Measurements from ENCODE around the gene FRAS1.

FRAS1 gene

GRCh38 chr4:78286281-78286680 lies 229.2 kb downstream of the FRAS1 start:
- no peak overlapping the region for H3K27ac ChIP-seq (ENCODE audit: low read depth, low read length)
- peaks cover 12% of the 10 kb centered on the region for H3K4me1 ChIP-seq (ENCODE audit: control insufficient read depth, insufficient read depth, low read length)
- H3K27me3 ChIP-seq (ENCODE audit: control insufficient read depth, insufficient read depth, low read length): no peaks in the 10 kb centered on the region
- no peak overlapping the region for H3K9ac ChIP-seq (ENCODE audit: low read depth, low read length)
- no peak overlapping the region for H3K4me3 ChIP-seq (ENCODE audit: low read depth, low read length)
- peaks cover 83% of the 10 kb centered on the region for H3K36me3 ChIP-seq (ENCODE audit: control insufficient read depth, insufficient read depth, low read length)
- no peaks in the 10 kb centered on the region for H3K9me3 ChIP-seq (ENCODE audit: control insufficient read depth, insufficient read depth, low read length)

- Histone ChIP-seq H3K4me1 (ENCODE audit: control insufficient read depth, insufficient read depth, low read length) (no peaks in the 10 kb centered on the region), H3K36me3 (ENCODE audit: control insufficient read depth, insufficient read depth, low read length) (peaks cover 78% of the 10 kb centered on the region), H3K9me3 (ENCODE audit: control insufficient read depth, insufficient read depth, low read length) (no peaks in the 10 kb centered on the region), H3K9ac (ENCODE audit: low read depth, low read length) (no peak overlapping the region), H3K27me3 (ENCODE audit: control insufficient read depth, insufficient read depth, low read length) (no peaks in the 10 kb centered on the region), H3K4me3 (ENCODE audit: low read depth, low read length) (no peak overlapping the region), H3K27ac (ENCODE audit: low read depth, low read length) (no peak overlapping the region)
Observed at GRCh38 chr4:78288327-78288726, 231.2 kb downstream of the FRAS1 start.

GRCh38 chr4:78291277-78291676 lies 234.2 kb downstream of the FRAS1 start:
- H3K27me3 ChIP-seq (ENCODE audit: control insufficient read depth, insufficient read depth, low read length): no peaks in the 10 kb centered on the region
- no peaks in the 10 kb centered on the region for H3K9me3 ChIP-seq (ENCODE audit: control insufficient read depth, insufficient read depth, low read length)
- H3K4me1 ChIP-seq (ENCODE audit: control insufficient read depth, insufficient read depth, low read length): no peaks in the 10 kb centered on the region
- peaks cover 62% of the 10 kb centered on the region for H3K36me3 ChIP-seq (ENCODE audit: control insufficient read depth, insufficient read depth, low read length)
- no peak overlapping the region for H3K27ac ChIP-seq (ENCODE audit: low read depth, low read length)
- no peak overlapping the region for H3K4me3 ChIP-seq (ENCODE audit: low read depth, low read length)
- no peak overlapping the region for H3K9ac ChIP-seq (ENCODE audit: low read depth, low read length)

GRCh38 chr4:78292341-78292740 lies 235.2 kb downstream of the FRAS1 start:
- peaks cover 63% of the 10 kb centered on the region for H3K36me3 ChIP-seq (ENCODE audit: control insufficient read depth, insufficient read depth, low read length)
- no peak overlapping the region for H3K27ac ChIP-seq (ENCODE audit: low read depth, low read length)
- H3K9ac ChIP-seq (ENCODE audit: low read depth, low read length): no peak overlapping the region
- H3K4me1 ChIP-seq (ENCODE audit: control insufficient read depth, insufficient read depth, low read length): no peaks in the 10 kb centered on the region
- H3K27me3 ChIP-seq (ENCODE audit: control insufficient read depth, insufficient read depth, low read length): no peaks in the 10 kb centered on the region
- H3K4me3 ChIP-seq (ENCODE audit: low read depth, low read length): no peak overlapping the region
- H3K9me3 ChIP-seq (ENCODE audit: control insufficient read depth, insufficient read depth, low read length): no peaks in the 10 kb centered on the region

GRCh38 chr4:78292856-78293255 lies 235.7 kb downstream of the FRAS1 start:
- no peak overlapping the region for H3K9ac ChIP-seq (ENCODE audit: low read depth, low read length)
- peaks cover 63% of the 10 kb centered on the region for H3K36me3 ChIP-seq (ENCODE audit: control insufficient read depth, insufficient read depth, low read length)
- no peaks in the 10 kb centered on the region for H3K4me1 ChIP-seq (ENCODE audit: control insufficient read depth, insufficient read depth, low read length)
- H3K4me3 ChIP-seq (ENCODE audit: low read depth, low read length): no peak overlapping the region
- no peaks in the 10 kb centered on the region for H3K9me3 ChIP-seq (ENCODE audit: control insufficient read depth, insufficient read depth, low read length)
- H3K27ac ChIP-seq (ENCODE audit: low read depth, low read length): no peak overlapping the region
- no peaks in the 10 kb centered on the region for H3K27me3 ChIP-seq (ENCODE audit: control insufficient read depth, insufficient read depth, low read length)

GRCh38 chr4:78293348-78293747 lies 236.2 kb downstream of the FRAS1 start:
- H3K9me3 ChIP-seq (ENCODE audit: control insufficient read depth, insufficient read depth, low read length): no peaks in the 10 kb centered on the region
- H3K9ac ChIP-seq (ENCODE audit: low read depth, low read length): no peak overlapping the region
- H3K27me3 ChIP-seq (ENCODE audit: control insufficient read depth, insufficient read depth, low read length): no peaks in the 10 kb centered on the region
- no peak overlapping the region for H3K4me3 ChIP-seq (ENCODE audit: low read depth, low read length)
- H3K27ac ChIP-seq (ENCODE audit: low read depth, low read length): no peak overlapping the region
- H3K36me3 ChIP-seq (ENCODE audit: control insufficient read depth, insufficient read depth, low read length): peaks cover 61% of the 10 kb centered on the region
- no peaks in the 10 kb centered on the region for H3K4me1 ChIP-seq (ENCODE audit: control insufficient read depth, insufficient read depth, low read length)

- Histone ChIP-seq H3K4me3 (ENCODE audit: low read depth, low read length) (no peak overlapping the region), H3K9ac (ENCODE audit: low read depth, low read length) (no peak overlapping the region), H3K27ac (ENCODE audit: low read depth, low read length) (no peak overlapping the region)
Observed at GRCh38 chr4:78293821-78294301, 236.7 kb downstream of the FRAS1 start.

GRCh38 chr4:78296261-78296660 lies 239.1 kb downstream of the FRAS1 start:
- peaks cover 54% of the 10 kb centered on the region for H3K36me3 ChIP-seq (ENCODE audit: control insufficient read depth, insufficient read depth, low read length)
- no peaks in the 10 kb centered on the region for H3K27me3 ChIP-seq (ENCODE audit: control insufficient read depth, insufficient read depth, low read length)
- no peak overlapping the region for H3K27ac ChIP-seq (ENCODE audit: low read depth, low read length)
- no peaks in the 10 kb centered on the region for H3K9me3 ChIP-seq (ENCODE audit: control insufficient read depth, insufficient read depth, low read length)
- H3K4me3 ChIP-seq (ENCODE audit: low read depth, low read length): no peak overlapping the region
- H3K9ac ChIP-seq (ENCODE audit: low read depth, low read length): no peak overlapping the region
- H3K4me1 ChIP-seq (ENCODE audit: control insufficient read depth, insufficient read depth, low read length): no peaks in the 10 kb centered on the region

More at GRCh38 chr4:78293821-78294301, 236.7 kb downstream of the FRAS1 start:
- no peaks in the 10 kb centered on the region for H3K27me3 ChIP-seq (ENCODE audit: control insufficient read depth, insufficient read depth, low read length)
- no peaks in the 10 kb centered on the region for H3K4me1 ChIP-seq (ENCODE audit: control insufficient read depth, insufficient read depth, low read length)
- H3K9me3 ChIP-seq (ENCODE audit: control insufficient read depth, insufficient read depth, low read length): no peaks in the 10 kb centered on the region
- H3K36me3 ChIP-seq (ENCODE audit: control insufficient read depth, insufficient read depth, low read length): peaks cover 60% of the 10 kb centered on the region

- H3K27me3 ChIP-seq (ENCODE audit: control insufficient read depth, insufficient read depth, low read length): no peaks in the 10 kb centered on the region
- no peak overlapping the region for H3K4me3 ChIP-seq (ENCODE audit: low read depth, low read length)
- no peak overlapping the region for H3K9ac ChIP-seq (ENCODE audit: low read depth, low read length)
- H3K27ac ChIP-seq (ENCODE audit: low read depth, low read length): no peak overlapping the region
- H3K4me1 ChIP-seq (ENCODE audit: control insufficient read depth, insufficient read depth, low read length): no peaks in the 10 kb centered on the region
- H3K36me3 ChIP-seq (ENCODE audit: control insufficient read depth, insufficient read depth, low read length): peaks cover 45% of the 10 kb centered on the region
- no peaks in the 10 kb centered on the region for H3K9me3 ChIP-seq (ENCODE audit: control insufficient read depth, insufficient read depth, low read length)
Observed at GRCh38 chr4:78297116-78297800, 240.1 kb downstream of the FRAS1 start.

- H3K27me3 ChIP-seq (ENCODE audit: control insufficient read depth, insufficient read depth, low read length): no peaks in the 10 kb centered on the region
- H3K4me1 ChIP-seq (ENCODE audit: control insufficient read depth, insufficient read depth, low read length): no peaks in the 10 kb centered on the region
- no peak overlapping the region for H3K27ac ChIP-seq (ENCODE audit: low read depth, low read length)
- peaks cover 43% of the 10 kb centered on the region for H3K36me3 ChIP-seq (ENCODE audit: control insufficient read depth, insufficient read depth, low read length)
- H3K9me3 ChIP-seq (ENCODE audit: control insufficient read depth, insufficient read depth, low read length): no peaks in the 10 kb centered on the region
- H3K9ac ChIP-seq (ENCODE audit: low read depth, low read length): no peak overlapping the region
- no peak overlapping the region for H3K4me3 ChIP-seq (ENCODE audit: low read depth, low read length)
Observed at GRCh38 chr4:78298618-78299017, 241.5 kb downstream of the FRAS1 start.

- Histone ChIP-seq H3K27me3 (ENCODE audit: control insufficient read depth, insufficient read depth, low read length) (no peaks in the 10 kb centered on the region), H3K4me1 (ENCODE audit: control insufficient read depth, insufficient read depth, low read length) (no peaks in the 10 kb centered on the region), H3K4me3 (ENCODE audit: low read depth, low read length) (no peak overlapping the region), H3K9ac (ENCODE audit: low read depth, low read length) (no peak overlapping the region), H3K36me3 (ENCODE audit: control insufficient read depth, insufficient read depth, low read length) (peaks cover 40% of the 10 kb centered on the region), H3K27ac (ENCODE audit: low read depth, low read length) (no peak overlapping the region), H3K9me3 (ENCODE audit: control insufficient read depth, insufficient read depth, low read length) (no peaks in the 10 kb centered on the region)
Observed at GRCh38 chr4:78299565-78299972, 242.4 kb downstream of the FRAS1 start.

Data from HUES48 (cell line).